ENCODE measurements around the gene HYLS1.

The HYLS1 gene

DNA sequence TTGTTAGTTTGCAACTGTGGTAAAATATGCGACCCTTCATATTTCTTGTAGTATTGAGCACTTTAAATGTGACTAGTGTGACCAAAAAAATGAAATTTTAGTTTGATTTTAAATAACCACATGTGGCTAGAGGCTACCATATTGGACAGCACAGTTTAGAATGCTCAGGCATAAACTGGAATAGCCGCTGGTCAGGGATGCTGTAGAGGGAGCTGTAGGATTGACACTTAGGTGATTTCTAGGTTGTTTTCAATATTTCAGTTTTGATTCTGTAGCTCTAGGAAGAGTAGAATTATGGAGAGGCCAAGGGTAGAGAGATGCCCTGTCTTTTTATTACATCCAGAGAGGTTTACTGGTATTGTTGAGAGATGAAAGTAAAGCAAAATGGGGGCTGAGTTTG, 47.6 kb downstream of the HYLS1 start:
- DNase-seq: no peak

DNA sequence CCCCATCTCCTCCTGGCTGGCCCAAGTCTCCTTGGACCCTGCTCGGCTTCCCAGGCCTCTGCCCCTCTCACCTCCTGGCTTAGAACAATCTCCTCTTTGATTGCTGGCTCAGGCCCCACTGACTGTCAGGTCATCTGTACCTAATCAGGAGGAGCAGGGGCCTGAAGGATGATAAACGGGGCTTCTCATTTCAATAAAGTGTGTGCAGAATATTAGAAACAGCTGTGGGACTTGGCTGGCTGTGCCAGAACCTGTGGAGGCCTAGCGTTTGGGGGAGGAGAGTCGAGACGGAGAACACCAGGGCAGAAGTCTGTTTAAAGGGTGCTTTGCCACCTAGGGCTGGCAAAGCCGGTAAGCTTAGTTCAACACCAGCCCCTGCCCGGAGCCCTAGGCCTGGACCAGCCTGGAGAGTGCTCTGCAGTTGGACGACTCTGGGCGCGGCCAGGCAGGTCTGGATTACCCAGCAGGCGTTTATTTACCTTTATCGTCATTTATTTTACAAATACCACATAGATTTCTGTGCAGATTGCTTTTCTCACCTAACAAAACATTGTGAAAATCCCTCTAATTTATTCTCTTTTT, 48.2 kb downstream of the HYLS1 start:
- DNase-seq: no peak

DNA sequence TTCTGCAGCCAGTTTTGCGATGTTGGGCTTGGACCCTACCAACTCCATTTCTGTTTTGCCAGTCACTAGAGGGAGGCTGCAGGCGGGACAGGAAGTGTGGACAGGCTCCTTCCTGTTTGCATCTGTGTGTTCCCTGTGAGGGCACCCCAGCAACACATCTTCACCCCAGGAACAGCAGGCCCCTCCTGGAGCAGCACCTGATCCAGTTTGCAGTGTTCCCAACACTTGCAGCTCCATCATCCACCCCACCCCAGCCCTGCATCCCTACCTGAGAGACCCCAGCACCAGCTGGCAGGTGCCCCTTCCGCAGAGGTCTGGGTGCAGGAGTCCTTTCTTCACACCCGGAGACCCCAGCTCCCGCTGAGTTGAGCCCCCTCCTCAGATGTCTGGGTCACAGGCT, 51.0 kb downstream of the HYLS1 start:
- no peak for DNase-seq

DNA sequence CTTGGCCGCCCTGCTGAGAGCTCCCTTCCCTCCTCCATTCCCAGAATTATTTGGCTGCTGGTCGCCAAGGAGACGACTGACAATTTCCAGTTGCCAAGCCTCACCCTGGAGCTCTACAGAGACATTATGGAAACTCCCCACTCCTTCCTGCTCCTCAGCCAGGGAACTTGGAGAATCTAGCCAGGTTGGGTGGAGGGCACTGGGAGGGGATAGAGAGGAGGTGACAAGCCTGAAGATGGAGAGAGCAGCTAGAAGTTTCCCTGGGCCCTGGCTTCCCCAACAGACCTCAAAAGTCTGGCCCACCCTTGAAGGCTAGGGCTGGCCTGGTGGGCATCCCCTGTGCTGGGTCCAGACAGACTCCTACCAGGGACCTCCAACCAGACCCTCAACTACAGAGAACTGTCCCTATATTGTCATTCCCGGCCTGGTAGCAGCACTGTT, 51.6 kb downstream of the HYLS1 start:
- DNase-seq: peak; percentile 11

DNA sequence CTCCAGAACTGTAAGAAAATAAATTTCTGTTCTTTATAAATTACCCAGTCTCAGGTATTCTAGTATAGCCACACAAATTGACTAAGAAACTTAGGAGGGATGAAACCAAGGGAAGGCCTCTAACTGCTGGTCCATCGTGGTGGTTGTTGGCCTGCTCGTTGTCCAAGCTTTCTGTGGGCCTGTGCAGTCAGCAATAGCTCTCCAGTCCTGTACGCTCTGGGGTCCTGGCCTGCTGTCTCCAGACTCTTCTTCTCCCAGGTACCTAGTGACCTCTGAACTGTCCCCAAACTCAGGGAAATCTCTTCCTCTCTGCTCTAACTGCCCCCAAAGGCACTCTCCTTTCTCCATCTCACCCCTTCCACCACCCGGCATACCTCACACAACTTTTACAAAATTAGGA, 52.7 kb downstream of the HYLS1 start:
- no peak for DNase-seq

DNA sequence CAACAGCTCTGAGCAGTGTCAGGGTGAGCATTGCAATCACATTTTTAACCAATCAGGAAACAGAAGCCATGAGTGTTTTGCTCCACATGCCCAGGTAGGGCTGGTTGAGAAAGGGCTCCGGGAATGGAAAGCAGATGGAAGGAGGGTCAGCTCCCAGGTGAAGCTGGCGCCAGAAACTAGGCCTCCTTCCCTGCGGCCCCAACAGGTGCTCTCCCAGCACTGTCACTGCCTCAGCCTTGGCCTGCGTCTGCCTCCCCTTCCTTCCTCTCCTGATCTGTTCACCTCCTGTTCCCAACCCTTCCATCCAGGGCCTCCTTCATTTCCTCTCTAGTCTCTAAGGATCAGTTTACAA, 53.8 kb downstream of the HYLS1 start:
- DNase-seq: no peak

DNA sequence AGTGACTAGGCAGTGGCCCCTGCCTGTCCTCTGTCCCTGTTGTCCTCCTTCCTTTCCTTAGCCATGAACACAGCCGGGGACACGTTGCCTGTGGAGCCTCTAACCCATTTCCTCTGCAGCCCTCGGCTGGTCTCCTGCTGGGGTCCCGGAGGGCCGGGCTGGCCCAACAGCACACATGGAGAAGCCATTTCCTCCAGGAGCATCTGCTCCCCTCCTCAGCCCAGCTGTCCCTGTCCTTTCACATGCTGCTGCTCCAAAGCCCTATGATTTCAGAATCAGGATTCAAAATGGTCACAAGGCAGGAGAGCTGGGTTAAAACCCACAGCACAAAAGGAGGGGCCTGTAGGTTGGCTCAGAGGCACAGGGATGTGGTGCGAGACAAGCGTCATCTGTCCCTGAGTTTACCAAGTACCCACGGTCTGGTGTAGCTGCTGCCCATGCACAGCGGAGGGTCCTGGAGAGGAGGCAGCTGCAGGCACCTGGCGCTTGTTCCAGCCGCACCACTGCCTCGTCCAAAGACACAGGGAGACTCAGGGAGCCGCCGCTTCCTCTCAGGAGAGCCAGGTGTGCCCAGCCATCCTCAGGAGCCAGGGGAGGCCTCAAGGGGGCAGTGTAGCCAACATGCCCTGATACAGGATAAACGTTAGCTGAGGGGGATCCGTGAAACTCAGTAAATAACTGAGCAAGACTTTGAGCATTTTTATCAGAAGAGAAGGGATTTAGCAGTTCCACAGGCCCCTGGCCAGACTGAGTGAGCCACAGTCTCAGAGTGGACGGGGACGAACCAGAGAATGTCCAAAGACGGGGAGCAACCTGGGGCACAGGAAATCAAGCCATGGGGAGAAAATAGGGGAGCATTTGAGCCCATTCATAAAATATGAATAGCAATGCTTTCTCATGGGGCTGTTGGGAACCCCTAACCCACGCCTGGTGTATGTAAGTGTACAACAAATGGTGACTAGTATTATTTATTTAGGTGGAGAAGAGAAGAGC, 54.4 kb downstream of the HYLS1 start:
- peak; percentile 6 for DNase-seq

DNA sequence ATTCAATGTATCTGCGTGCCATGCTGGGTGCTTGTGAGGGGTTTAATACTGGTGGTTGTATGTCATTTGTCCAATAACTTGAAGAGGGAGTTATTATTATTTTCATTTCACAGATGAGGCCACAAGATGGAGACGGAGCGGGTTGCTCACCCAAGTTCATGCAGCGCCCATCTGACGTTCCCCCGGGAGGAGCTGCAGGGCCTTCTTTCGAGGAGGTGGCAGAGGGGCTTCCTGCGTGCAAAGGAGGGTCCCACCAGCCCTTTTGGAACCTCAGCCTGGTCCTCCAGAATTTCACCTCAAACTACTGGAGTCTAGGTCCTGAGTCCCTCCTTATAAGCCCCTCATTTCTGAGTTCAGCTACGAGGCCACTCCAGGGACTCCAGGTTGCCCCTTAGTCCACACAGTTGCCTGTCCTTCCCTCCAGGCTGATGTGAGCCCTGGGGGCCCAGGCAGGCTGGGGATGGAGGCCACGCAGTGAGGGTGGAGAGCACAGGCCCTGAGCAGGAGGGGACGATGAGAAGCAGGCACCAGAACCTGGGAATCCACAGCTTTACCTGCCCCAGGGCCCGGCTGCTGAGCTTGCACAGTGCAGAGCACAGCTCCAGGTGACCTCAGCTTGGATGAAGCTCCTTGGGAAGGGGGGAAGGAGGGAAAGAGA, 55.4 kb downstream of the HYLS1 start:
- no peak for DNase-seq

DNA sequence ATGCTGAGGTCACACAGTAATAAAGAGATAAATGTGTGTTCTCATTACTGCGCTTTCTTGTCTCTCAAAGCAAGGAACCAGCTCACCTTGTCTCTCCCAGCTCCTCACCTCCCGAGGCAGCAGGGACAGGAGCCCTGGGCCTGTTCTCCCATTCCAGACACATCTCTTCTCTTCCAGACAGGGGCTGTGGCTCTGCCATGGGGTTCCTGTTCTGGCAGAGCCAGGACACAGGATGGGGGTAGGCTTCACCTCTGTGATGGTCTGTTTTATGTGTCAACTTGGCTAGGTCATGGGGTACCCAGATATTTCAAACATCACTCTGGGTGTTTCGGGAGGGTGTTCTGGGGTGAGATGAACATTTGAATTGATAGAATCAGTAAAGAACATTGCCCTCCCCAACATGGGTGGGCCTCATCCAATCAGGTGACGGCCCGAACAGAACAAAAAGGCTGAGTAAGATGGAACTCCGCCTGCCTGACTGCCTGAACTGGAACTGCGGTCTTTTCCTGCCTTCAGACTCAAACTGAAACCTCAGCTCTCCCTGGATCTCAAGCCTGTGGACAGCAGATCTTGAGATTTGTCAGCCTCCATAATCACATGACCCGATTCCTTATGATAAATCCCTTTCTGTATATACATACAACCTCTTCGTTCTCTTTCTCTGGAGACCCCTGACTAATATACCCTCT, 56.3 kb downstream of the HYLS1 start:
- DNase-seq: no peak

DNA sequence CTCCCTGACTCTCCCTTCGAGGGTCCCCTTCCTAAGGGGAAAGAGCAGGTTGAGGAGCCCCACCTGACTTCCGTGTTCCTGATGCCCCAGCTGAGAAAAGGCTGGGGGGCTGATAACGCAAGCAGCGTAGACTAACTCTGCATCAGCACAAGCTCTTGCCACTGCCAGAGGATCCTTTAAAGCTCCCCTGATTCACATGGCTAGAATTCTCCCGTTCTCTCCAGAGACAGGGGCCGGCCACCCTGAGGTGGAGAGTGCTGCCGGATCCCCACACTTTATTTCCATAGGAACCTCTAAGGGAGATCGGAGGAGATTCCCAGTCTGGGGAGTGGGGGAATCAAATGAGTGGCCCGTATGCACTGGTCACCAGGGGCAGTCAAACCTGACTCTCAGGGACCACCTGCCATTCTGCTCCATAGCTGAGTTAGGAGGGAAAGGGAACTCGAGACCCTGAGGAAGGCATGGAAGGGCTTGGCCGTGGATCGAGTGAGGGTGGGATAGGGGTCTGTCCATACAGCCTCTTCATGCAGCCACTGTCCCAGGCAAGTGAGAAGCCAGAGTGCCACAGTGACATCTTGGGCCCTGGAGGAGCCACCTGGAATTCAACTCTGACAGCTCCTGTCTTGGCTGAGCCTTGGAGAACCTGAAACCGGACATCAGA, 57.0 kb downstream of the HYLS1 start:
- DNase-seq: no peak

DNA sequence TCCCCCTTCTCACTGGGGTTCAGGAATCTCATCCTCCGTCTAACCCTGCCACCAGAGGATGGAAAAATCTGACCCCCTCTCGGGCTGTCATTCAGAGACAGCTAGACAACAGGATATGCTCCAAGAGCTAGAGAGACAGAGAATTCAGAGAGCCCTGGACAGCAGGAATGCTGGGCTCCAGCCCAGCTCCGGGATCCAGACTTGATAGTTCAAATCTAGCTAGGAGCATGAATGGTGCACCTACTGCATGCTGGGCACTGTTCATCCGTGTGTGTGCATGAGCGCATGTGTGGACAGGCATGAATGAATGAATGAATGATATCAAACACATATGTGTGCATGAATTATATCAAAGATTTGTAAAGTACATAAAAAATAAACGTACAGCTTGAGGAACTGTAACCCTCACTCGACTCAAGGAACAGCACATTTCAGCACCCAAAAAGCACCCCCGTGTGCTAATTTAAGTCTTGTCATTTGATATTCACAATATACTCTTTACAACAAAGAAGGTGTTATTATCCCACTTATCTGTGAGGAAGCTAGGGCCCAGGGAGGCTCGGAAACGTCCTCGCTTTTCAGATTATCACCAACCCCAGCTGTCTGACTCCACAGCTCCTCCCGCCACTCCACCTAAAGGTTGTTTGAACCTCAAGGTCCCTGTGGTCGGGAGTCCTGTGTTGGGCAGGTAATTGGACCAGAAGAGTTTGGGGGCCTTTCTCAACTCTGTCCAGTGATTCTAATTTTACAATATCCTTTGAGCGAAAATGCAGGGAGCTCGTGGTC, 57.7 kb downstream of the HYLS1 start:
- DNase-seq: no peak

DNA sequence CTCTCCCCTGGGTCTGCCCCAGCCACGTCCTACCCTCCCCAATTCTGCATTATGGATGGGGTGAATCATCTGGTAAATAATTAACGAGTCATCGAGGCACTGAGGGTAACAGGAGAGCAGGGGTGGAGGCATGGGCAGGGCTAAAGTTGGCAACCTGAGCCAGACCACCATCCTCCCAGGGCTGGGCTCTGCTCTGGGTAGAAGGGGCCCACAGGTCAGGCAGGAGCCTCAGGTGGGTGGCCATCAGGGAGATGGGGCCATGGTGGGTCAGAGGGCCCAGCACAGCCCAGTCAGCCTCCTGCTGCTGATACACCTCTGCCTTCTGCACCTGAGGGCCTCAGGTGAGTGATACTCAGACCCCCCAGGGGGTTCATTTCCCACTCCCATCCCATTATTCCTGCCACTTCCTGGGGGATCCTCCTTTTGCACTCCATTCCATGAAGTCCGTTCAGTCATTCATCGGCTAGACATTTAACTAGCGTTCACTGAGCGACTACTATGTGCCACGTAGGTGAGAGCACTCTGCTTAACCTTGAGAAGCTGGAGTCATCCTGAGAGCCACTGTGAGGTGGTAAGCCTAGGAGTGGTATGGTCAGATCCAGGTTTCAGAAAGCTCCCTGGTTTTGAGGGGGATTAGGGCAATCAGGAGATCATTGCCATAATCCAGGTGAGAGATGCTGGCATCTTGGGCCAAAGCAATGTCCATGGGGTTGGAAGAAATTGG, 58.5 kb downstream of the HYLS1 start, which contains the start of gene VSIG10L2:
VSIG10L2 (plus strand) TSS at position 248 of the 724 bp plus-strand sequence; CDS start at position 260, 12 bp downstream.
- DNase-seq: no peak

DNA sequence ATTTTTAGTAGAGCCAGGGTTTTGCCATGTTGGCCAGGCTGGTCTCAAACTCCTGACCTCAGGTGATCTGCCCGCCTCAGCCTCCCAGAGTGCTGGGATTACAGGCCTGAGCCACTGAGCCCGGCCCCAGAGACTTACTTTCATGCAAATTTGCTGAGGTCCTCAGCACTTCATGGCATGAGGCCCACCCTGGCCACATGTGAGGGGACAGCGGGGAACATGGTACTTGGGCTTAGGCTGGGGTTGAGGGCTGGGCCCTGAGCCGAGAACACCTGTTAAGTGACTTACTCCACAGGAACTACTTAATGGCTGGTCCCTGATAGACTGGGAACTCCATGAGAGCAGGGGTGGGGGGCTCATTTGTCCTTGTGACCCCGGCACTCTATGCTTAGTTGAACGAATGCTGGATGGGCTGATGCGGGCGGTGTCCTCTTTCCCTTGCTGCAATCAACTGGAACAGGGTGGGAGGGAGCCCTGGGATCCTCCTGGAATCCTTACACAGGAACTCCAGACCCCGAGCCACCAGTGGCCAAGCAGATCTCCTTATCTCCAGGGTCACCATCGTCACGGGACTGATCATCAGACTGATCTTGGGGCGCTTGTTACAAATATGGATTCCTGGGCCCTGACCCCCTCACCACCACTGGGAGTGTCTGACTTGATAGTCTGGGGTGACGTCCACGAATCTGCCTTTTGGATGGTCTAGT, 59.4 kb downstream of the HYLS1 start:
- no peak for DNase-seq

DNA sequence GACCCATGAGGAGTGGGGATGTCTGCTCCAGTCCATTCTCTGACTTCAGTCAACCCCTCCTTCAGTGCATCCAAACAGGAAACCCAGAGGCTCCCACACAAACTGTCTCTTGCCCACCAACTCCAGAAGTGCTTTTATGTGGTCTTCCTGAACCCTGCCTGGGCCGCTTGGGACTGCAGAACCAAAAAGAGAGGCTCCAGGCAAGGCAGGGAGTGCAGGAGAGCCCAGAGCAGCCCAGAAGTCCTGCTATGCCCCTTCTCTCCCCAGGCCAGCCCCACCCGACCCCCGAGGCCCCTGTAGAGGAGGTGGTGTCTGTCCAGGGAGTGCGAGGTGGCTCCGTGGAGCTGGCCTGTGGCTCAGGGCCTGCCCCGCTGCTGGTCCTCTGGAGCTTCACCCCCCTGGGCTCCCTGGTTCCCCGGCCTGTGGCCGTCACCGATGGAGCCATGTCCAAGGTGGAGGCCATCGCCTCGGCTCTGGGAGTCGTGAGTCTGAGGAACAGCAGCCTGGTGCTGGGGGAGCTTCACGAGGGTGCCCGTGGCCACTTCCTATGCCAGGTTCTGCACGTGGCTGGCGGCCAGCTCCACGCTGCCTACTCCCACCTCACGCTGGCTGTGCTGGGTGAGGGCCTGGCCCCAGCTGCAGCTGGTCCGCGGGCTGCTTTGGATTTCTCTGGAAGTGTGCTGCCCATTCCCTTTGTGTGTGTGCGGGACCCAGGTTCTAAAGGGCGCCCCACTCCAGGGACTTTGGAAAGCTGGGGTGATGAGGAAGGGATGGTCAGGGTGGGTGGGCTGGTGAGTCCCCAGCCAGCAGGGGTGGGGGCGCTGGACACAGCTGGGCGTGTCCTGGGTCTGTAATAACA, 60.2 kb downstream of the HYLS1 start:
- no peak for DNase-seq

DNA sequence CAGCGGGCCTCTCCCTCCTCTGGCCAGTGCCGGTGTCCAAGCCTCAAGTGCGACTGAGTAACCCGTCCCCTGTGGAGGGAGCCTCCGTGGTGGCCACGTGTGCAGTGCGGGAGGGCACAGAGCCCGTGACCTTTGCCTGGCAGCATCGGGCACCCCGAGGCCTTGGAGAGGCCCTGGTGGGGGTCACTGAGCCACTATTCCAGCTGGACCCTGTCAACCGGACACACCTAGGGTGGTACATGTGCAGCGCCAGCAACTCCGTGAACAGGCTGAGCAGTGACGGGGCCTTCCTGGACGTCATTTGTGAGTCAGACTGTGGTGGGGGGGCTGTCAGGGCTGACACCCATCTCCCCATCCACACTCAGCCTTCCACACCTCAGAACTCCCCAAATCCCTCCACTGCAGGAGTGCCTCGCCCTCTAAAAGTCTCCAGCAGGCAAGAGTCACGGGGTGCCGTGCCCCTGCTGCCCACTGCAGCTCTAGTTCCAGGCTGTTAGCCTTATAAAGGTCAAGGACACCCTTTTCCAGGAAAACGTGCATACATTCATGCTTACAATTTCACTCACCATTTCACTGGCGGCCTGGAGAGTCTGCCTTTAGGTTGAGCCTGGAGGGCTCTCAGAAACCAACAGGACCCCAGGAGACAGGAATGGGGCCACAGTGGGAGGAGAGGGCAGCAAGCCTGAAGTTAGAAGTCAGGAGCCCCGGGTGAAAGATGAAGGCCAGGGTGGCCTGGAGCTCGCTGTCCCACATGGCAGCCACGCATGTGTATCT, 61.0 kb downstream of the HYLS1 start:
- DNase-seq: no peak

DNA sequence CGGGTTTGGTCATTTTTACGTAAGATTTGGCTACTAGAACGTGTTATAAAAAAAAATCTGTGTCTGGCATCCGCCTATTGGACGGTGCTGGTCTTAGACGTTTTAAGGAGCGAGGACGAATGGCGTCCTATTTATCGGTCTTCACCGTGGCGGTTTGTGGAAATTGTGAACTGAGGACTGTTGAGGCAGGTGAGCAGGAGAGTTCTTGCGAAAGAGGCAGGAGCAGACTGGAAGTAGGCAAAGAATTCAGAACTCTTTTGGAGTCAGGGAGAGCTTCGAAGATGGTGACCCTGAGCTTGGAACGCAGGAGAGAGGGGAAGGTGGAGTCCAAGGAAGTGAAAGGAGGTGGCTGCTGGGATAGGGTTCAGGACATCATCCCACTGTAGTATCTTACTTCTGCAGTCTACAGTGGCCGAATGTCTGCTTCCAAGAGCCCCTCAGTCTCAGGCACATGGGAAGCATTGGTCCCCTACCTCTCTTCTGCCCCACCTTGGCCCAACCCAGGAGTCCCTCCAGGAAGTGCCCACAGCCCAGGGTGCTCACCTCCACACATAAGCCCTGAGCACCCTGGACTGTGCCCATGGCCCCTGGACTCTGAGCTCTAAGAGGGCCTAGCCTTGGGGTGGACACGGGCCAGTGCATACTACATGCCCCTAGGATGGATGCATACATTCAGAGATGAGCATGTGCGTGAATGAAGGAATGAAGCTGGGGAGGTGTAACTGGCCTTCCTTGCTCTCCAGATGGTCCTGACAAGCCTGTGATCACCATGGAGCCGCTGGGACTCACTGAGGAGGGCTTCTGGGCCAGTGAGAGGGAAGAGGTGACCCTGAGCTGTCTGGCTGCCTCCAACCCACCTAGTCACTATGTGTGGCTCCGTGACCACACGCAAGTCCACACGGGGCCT, 62.1 kb downstream of the HYLS1 start:
- DNase-seq: no peak

DNA sequence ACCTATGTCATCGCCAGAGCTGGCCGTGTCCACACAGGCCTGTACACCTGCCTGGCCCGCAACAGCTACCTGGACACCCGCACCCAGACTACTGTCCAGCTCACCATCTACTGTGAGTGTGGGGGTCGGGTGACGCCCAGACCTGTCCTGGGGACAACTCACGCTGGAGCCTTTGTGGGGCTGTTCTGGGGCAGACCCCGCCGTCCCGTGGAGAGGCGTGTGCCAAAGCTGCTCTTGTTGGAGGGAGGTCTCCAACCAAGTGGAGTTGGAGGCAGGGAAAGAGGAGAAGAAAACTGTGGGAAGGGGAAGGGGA, 62.7 kb downstream of the HYLS1 start:
- DNase-seq: no peak

All from NCI-H226 (cell line).